GM18907 (cell line): ENCODE data around the gene ZNF606.

Source experiments
- ATAC-seq: cut with Tn5 transposase; IDR thresholded peaks from one replicate; pipeline ENCODE4 v1.9.1; 2021; ENCODE audit warnings: mild to moderate bottlenecking, moderate library complexity; ENCODE audit not compliant: unreplicated experiment

ZNF606 gene

DNA sequence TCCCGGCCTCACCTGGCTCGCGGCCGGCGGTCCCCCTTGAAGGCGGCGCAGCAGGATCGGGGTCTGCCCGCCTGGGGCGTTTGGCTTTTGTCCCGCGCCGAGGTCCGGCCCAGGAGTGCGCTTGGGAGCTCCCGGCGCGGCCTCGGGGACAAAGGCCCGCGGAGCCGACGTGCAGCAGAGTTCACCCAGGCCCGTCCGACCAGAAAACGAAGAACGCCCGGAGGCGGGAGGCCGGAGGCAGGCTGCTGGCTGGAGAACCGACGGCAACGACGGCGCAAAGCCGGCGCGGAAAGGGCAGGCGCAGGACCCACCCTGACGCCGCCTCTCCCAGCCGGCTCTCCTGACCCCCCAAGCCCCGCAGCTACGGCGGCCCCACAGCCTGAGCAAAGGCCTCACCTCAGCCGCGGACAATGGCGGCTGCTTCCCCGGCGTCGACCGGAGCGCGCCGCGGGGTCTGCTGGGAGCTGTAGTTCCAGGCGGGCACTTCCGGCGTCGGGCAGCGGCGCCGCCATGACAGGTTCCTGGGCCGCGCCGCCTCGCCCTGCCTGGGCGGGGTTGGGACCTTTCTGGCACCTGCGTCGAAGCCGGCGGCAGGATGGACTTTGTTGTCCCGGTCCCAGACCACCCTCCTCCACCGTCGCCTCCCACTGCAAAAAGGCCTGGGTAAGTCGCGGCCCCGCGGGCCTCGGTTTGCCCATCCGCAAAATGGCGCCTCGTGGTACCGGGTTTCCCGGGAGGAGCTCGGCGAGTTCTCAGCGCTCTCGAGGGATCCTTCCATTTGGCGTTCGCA is at the start of gene ZNF606:
TSS of gene ZNF606 (minus strand) at position 437 of the 790 bp plus-strand sequence. CDS start 1,501 bp downstream, outside the sequence.
- peak; percentile 94 for ATAC-seq

DNA sequence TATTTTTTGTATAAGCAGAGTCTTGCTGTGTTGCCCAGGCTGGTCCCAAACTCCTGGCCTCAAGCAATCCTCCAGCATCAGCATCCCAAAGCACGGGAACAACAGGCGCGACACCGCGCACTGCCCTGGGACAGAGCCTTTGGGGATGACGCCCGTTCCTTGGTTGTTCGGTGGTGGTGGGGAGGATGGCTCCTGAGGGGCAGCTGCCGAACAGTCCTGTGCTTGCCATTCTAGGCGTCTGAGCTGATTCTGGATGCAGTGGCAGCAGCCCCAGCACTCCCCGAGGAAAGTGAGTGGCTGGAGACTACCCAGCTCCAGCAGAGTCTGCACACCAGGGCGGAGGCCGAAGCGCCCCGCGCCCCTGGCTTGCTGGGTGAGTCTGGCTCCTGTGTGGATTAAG is 49.6 kb upstream of the ZNF606 start:
- no peak for ATAC-seq

GRCh38 chr19:58047672-58048071 is 45.1 kb upstream of the ZNF606 start:
- ATAC-seq: no peak

- no peak for ATAC-seq
Observed at GRCh38 chr19:58046856-58047255, 44.2 kb upstream of the ZNF606 start.

GRCh38 chr19:58045411-58046050 is 42.9 kb upstream of the ZNF606 start:
- no peak for ATAC-seq

- no peak for ATAC-seq
Observed at GRCh38 chr19:58044886-58045285, 42.3 kb upstream of the ZNF606 start.

GRCh38 chr19:58044391-58044790 is 41.8 kb upstream of the ZNF606 start:
- no peak for ATAC-seq

- no peak for ATAC-seq
Observed at GRCh38 chr19:58042495-58043340, 40.1 kb upstream of the ZNF606 start.

GRCh38 chr19:58040751-58041525 is 38.3 kb upstream of the ZNF606 start:
- ATAC-seq: no peak

DNA sequence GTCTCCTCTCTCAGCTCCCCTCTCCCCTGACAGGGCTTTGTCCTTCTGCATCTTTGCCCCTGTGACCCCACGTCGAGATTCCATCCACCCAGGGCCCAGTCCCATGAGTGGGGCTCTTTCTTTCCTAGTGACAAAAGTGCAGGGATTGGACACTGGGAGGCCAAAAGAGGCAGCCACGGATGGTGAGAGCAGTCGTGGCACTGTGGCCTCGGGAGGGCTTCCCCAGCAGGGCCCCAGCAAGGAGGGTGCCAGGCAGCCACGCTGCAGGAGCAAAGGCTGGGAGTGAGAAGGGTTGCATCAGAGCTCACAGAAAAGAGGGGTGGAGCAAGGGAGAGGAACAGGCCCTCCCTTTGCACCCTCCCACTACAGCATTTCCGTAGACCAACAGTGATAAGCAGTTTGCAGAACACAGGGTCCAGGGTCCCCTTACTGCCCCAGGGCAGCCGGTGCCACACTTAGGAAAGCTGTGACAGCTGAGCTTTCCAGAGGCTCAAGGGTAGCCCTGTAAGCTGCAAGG is 36.1 kb upstream of the ZNF606 start:
- ATAC-seq: no peak

DNA sequence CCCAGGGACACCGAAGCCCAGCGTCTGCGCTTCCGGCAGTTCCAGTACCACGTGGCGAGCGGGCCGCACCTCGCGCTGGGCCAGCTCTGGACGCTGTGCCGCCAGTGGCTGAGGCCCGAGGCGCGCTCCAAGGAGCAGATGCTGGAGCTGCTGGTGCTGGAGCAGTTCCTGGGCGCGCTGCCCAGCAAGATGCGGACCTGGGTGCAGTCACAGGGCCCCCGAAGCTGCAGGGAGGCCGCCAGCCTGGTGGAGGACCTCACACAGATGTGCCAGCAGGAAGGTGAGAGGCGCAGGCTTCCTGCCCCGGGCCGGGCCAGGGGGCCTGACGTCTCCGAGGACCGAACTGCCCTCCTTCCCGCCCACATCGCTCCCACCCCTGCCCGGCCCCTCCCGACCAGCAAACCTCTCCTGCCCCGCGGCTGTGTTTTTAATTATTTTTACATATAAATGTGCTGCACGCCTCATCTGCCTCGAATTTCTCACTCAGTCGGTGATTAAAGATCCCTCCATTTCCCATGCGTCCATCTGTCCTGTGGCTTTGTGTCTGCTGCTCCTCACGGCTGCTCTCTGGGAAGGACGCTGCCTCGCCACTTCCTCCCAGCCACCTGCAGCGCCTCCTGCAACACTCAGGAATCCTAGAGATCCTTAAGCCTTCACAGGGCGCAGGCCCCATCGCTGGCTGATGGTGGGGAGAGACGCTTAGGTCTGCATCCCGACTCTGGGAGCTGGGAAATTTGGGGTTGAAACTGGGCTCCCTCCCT is 35.5 kb upstream of the ZNF606 start:
- ATAC-seq: no peak

GRCh38 chr19:58035863-58036262 is 33.2 kb upstream of the ZNF606 start:
- no peak for ATAC-seq

GRCh38 chr19:58034477-58034793 is 31.8 kb upstream of the ZNF606 start:
- no peak for ATAC-seq

DNA sequence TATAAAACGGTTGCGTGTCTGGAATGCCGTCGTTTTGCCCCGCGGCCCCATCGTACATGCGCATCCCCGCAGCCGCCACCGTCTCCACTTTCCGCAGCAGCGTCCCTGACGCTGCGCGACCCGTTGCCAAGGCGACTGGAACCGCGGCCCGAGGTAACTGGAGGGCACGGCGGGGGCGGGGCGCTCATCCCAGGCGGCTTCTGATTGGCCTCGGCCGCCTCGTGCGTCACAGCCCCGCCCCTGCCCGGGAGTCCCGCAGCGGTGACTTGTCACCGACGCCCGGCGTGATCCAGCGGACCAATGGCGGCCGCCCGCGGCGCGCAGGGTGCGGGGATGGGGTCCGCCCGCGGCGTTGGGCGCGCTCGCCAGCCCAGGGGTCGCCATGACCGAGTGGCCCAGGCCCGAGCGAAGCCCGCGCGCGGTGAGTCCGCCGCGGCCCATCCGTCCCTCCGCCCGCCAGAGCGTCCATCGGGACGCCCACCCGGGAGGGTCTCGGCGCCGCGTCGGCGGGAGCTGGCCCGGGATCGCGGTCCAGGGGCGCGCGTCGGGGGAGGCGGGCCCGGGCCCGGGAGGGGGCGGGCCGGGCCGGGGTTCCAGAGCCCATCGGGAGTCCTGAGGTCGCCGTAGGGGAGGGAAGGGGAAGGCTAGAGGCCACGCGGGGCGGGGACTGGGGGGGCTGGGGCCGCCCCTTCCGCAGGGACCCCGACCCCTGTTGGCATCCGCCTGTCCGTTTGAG is 31.3 kb upstream of the ZNF606 start, which contains the start of gene ZSCAN1:
TSS of gene ZSCAN1 (plus strand) at position 285 of the 736 bp plus-strand sequence. CDS start 3,812 bp downstream, outside the sequence.
- ATAC-seq: no peak

- ATAC-seq: no peak
Observed at GRCh38 chr19:58024661-58025060, 22.0 kb upstream of the ZNF606 start.

- no peak for ATAC-seq
Observed at GRCh38 chr19:58022283-58022660, 19.7 kb upstream of the ZNF606 start.

DNA sequence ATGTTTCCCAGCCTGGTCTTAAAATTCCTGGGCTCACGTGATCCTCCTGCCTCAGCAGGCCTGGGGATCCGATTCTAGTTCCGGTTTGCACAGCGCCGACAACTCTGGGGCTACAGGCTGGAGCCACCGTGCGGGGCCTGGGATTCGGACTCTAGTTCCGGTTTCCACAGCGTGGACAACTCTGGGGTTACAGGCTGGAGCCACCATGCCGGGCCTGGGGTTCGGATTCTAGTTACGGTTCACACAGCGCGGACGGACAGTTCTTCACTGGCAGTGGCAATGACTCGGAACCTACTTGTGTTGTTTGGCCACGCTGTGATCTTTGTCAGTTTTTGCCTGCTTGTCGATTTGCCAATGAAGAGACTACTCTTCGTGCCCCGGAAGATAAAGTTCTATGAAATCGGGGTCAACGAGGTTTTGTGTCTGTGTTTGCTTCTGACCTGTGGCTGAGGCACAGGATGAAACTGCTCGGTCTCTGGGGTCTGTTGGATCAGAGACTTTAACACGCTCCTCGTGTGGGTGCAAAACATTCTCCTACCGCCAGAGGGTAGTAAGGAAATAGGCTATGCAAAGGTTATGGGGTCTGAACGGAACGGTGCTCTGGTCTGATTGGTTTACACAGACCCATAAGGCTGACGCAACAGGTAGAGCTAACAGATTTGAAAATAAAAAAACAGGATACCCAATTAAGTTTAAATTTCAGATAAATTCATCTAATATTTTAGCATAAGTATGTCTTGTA is 19.1 kb upstream of the ZNF606 start:
- no peak for ATAC-seq

DNA sequence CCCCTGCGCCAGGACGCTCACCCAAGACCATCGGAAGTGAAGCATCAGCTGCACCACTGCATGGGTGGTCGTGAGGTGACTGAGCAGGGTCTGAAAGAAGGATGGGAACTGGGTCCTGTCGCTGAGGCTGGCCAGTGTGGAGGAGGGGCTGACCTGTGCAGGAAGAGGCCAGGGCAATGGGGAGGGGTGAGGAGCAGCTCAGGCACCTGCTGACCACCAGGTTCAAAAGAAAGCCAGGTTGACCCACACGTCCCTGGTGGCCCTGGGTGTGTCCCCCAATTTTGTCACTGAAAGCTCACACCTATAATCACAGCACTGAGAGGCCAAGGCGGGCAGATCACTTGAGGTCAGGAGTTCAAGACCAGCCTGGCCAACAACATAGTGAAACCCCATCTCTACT is 17.5 kb upstream of the ZNF606 start:
- ATAC-seq: no peak
